ENCODE results near the gene FOXO3.

Gene FOXO3

GRCh38 chr6:108592371-108593337 lies 31.9 kb downstream of the FOXO3 start:
- peak overlapping the region; percentile 44 for H3K4me3 Mint-ChIP-seq
- H3K4me1 Mint-ChIP-seq (ENCODE audit: low read depth) = peaks cover 81% of the 10 kb centered on the region
- H3K27ac Mint-ChIP-seq = peak overlapping the region; percentile 38
- H3K9me3 Mint-ChIP-seq = no peaks in the 10 kb centered on the region
- peaks cover 3% of the 10 kb centered on the region for H3K36me3 Mint-ChIP-seq (ENCODE audit: low read depth)
- peaks cover 2% of the 10 kb centered on the region for H3K27me3 Mint-ChIP-seq

GRCh38 chr6:108594151-108594550 lies 33.4 kb downstream of the FOXO3 start:
- Mint-ChIP-seq H3K36me3 (ENCODE audit: low read depth) (peaks cover 3% of the 10 kb centered on the region), H3K27ac (no peak overlapping the region), H3K27me3 (peaks cover 2% of the 10 kb centered on the region), H3K4me1 (ENCODE audit: low read depth) (peaks cover 79% of the 10 kb centered on the region), H3K4me3 (no peak overlapping the region), H3K9me3 (no peaks in the 10 kb centered on the region)

- H3K4me1 Mint-ChIP-seq (ENCODE audit: low read depth) = peaks cover 79% of the 10 kb centered on the region
- no peak overlapping the region for H3K4me3 Mint-ChIP-seq
- no peaks in the 10 kb centered on the region for H3K9me3 Mint-ChIP-seq
- peaks cover 2% of the 10 kb centered on the region for H3K27me3 Mint-ChIP-seq
- H3K27ac Mint-ChIP-seq = no peak overlapping the region
- peaks cover 3% of the 10 kb centered on the region for H3K36me3 Mint-ChIP-seq (ENCODE audit: low read depth)
Observed at GRCh38 chr6:108594640-108595039, 33.9 kb downstream of the FOXO3 start.

GRCh38 chr6:108596956-108597355 lies 36.2 kb downstream of the FOXO3 start:
- Mint-ChIP-seq H3K9me3 (no peaks in the 10 kb centered on the region), H3K27ac (no peak overlapping the region), H3K27me3 (peaks cover 2% of the 10 kb centered on the region), H3K36me3 (ENCODE audit: low read depth) (peaks cover 3% of the 10 kb centered on the region), H3K4me3 (no peak overlapping the region), H3K4me1 (ENCODE audit: low read depth) (peaks cover 60% of the 10 kb centered on the region)

GRCh38 chr6:108597572-108598304 lies 37.0 kb downstream of the FOXO3 start:
- Mint-ChIP-seq H3K9me3 (no peaks in the 10 kb centered on the region), H3K36me3 (ENCODE audit: low read depth) (peaks cover 3% of the 10 kb centered on the region), H3K4me1 (ENCODE audit: low read depth) (peaks cover 52% of the 10 kb centered on the region), H3K4me3 (no peak overlapping the region), H3K27ac (peak overlapping the region; percentile 42), H3K27me3 (peaks cover 2% of the 10 kb centered on the region)

GRCh38 chr6:108598305-108598863 lies 37.7 kb downstream of the FOXO3 start:
- H3K4me3 Mint-ChIP-seq = no peak overlapping the region
- no peaks in the 10 kb centered on the region for H3K36me3 Mint-ChIP-seq (ENCODE audit: low read depth)
- no peaks in the 10 kb centered on the region for H3K9me3 Mint-ChIP-seq
- no peaks in the 10 kb centered on the region for H3K27me3 Mint-ChIP-seq
- peaks cover 48% of the 10 kb centered on the region for H3K4me1 Mint-ChIP-seq (ENCODE audit: low read depth)
- H3K27ac Mint-ChIP-seq = peak overlapping the region; percentile 42

- H3K9me3 Mint-ChIP-seq = no peaks in the 10 kb centered on the region
- no peak overlapping the region for H3K4me3 Mint-ChIP-seq
- peaks cover 22% of the 10 kb centered on the region for H3K4me1 Mint-ChIP-seq (ENCODE audit: low read depth)
- H3K27ac Mint-ChIP-seq = no peak overlapping the region
- H3K36me3 Mint-ChIP-seq (ENCODE audit: low read depth) = no peaks in the 10 kb centered on the region
- no peaks in the 10 kb centered on the region for H3K27me3 Mint-ChIP-seq
Observed at GRCh38 chr6:108604156-108604555, 43.4 kb downstream of the FOXO3 start.

- no peak overlapping the region for H3K27ac Mint-ChIP-seq
- H3K9me3 Mint-ChIP-seq = no peaks in the 10 kb centered on the region
- H3K4me3 Mint-ChIP-seq = no peak overlapping the region
- H3K36me3 Mint-ChIP-seq (ENCODE audit: low read depth) = no peaks in the 10 kb centered on the region
- no peaks in the 10 kb centered on the region for H3K27me3 Mint-ChIP-seq
- H3K4me1 Mint-ChIP-seq (ENCODE audit: low read depth) = peaks cover 29% of the 10 kb centered on the region
Observed at GRCh38 chr6:108606250-108606690, 45.6 kb downstream of the FOXO3 start.

- Mint-ChIP-seq H3K4me1 (ENCODE audit: low read depth) (peaks cover 26% of the 10 kb centered on the region), H3K9me3 (peaks cover 9% of the 10 kb centered on the region), H3K36me3 (ENCODE audit: low read depth) (peaks cover 9% of the 10 kb centered on the region), H3K27ac (no peak overlapping the region), H3K27me3 (no peaks in the 10 kb centered on the region), H3K4me3 (no peak overlapping the region)
Observed at GRCh38 chr6:108608453-108609275, 47.9 kb downstream of the FOXO3 start.

GRCh38 chr6:108609276-108609769 lies 48.6 kb downstream of the FOXO3 start:
- peaks cover 9% of the 10 kb centered on the region for H3K36me3 Mint-ChIP-seq (ENCODE audit: low read depth)
- H3K27ac Mint-ChIP-seq = no peak overlapping the region
- peaks cover 28% of the 10 kb centered on the region for H3K4me1 Mint-ChIP-seq (ENCODE audit: low read depth)
- H3K9me3 Mint-ChIP-seq = peaks cover 9% of the 10 kb centered on the region
- no peaks in the 10 kb centered on the region for H3K27me3 Mint-ChIP-seq
- no peak overlapping the region for H3K4me3 Mint-ChIP-seq

GRCh38 chr6:108610270-108610839 lies 49.6 kb downstream of the FOXO3 start:
- Mint-ChIP-seq H3K9me3 (peaks cover 9% of the 10 kb centered on the region), H3K27ac (no peak overlapping the region), H3K27me3 (no peaks in the 10 kb centered on the region), H3K4me3 (no peak overlapping the region), H3K36me3 (ENCODE audit: low read depth) (peaks cover 9% of the 10 kb centered on the region), H3K4me1 (ENCODE audit: low read depth) (peaks cover 28% of the 10 kb centered on the region)

- Mint-ChIP-seq H3K9me3 (peaks cover 9% of the 10 kb centered on the region), H3K27ac (no peak overlapping the region), H3K4me1 (ENCODE audit: low read depth) (peaks cover 28% of the 10 kb centered on the region), H3K4me3 (no peak overlapping the region), H3K27me3 (no peaks in the 10 kb centered on the region), H3K36me3 (ENCODE audit: low read depth) (peaks cover 9% of the 10 kb centered on the region)
Observed at GRCh38 chr6:108610957-108611586, 50.4 kb downstream of the FOXO3 start.

GRCh38 chr6:108612852-108613251 lies 52.1 kb downstream of the FOXO3 start:
- Mint-ChIP-seq H3K4me3 (no peak overlapping the region), H3K9me3 (peaks cover 9% of the 10 kb centered on the region), H3K27me3 (no peaks in the 10 kb centered on the region), H3K27ac (no peak overlapping the region), H3K4me1 (ENCODE audit: low read depth) (peaks cover 25% of the 10 kb centered on the region), H3K36me3 (ENCODE audit: low read depth) (peaks cover 9% of the 10 kb centered on the region)
